Natural killer cell treated with Interleukin-12 subunit alpha and Interleukin-12 subunit beta and Interleukin-15 and Interleukin-18, amount 100 ng/mL, for 72 hours (primary cell): Measurements from ENCODE around the gene TMEM175. TPM values are rescaled to one million over a fixed set of nuclear protein-coding genes. Genes with fewer than 3 reads are reported as not detected.

ENCODE experiments used
- ATAC-seq, 2 donors: fragments of 150-1000 bp; cut with Tn5 transposase in 1 of 2; sonication (Bioruptor Pico), chemical (Tn5 transposase) in 1 of 2; 2 replicates each; pipeline ENCODE4 v1.10.0; 2021
- DNase-seq: peaks from one replicate; pipeline ENCODE4 v3.0.0; 2022; ENCODE audit warnings: low spot score
- H3K27ac Mint-ChIP-seq, 2 donors: 1 replicate in 1 of 2; 2 replicates in 1 of 2; pipeline ENCODE4 v1.8.0; 2022; ENCODE audit warnings: mixed read lengths in 2 of 2, mild to moderate bottlenecking in 1 of 2, moderate library complexity in 1 of 2
- H3K27me3 Mint-ChIP-seq, 2 donors: 1 replicate in 1 of 2; 2 replicates in 1 of 2; pipeline ENCODE4 v1.8.0; 2022; ENCODE audit warnings: mixed read lengths in 2 of 2
- H3K36me3 Mint-ChIP-seq: one replicate; pipeline ENCODE4 v1.8.0; 2022; ENCODE audit warnings: mixed read lengths
- H3K4me1 Mint-ChIP-seq, 2 donors: 1 replicate in 1 of 2; 2 replicates in 1 of 2; pipeline ENCODE4 v1.8.0; 2022; ENCODE audit warnings: low read depth in 2 of 2, mixed read lengths in 2 of 2, mild to moderate bottlenecking in 1 of 2
- H3K4me3 Mint-ChIP-seq: one replicate; pipeline ENCODE4 v1.8.0; 2022; ENCODE audit warnings: mixed read lengths
- H3K9me3 Mint-ChIP-seq: 2 replicates; pipeline ENCODE4 v1.8.0; 2022; ENCODE audit warnings: mixed read lengths
- total RNA-seq, 2 donors: library from RNA; stranded (reverse); gene quantifications; one replicate each; pipeline ENCODE4 v1.2.3, GENCODE V29; 2022

The TMEM175 gene
- total RNA-seq, 2 donors from 2014 or later, result 26.5 to 29.2 TPM

GRCh38 chr4:950136-951020, 18.1 kb downstream of the TMEM175 start:
- H3K9me3 Mint-ChIP-seq, result no peaks in the 10 kb centered on the region
- DNase-seq (peak; percentile 44), ATAC-seq (peak in 1 of 2 donors; percentile 52)
- peaks cover 10 to 22% of the 10 kb centered on the region in 2 donors for H3K4me1 Mint-ChIP-seq
- H3K4me3 Mint-ChIP-seq, result no peak overlapping the region
- H3K27me3 Mint-ChIP-seq, result no peaks in the 10 kb centered on the region
- no peaks in the 10 kb centered on the region for H3K36me3 Mint-ChIP-seq
- H3K27ac Mint-ChIP-seq, result peak overlapping the region in 1 of 2 donors; percentile 69

- no peak overlapping the region for H3K4me3 Mint-ChIP-seq
- H3K4me1 Mint-ChIP-seq, result peaks cover 2 to 16% of the 10 kb centered on the region in 2 donors
- H3K27ac Mint-ChIP-seq, result no peak overlapping the region
- no peaks in the 10 kb centered on the region for H3K36me3 Mint-ChIP-seq
- no peak for DNase-seq
- no peak for ATAC-seq
- no peaks in the 10 kb centered on the region for H3K9me3 Mint-ChIP-seq
- H3K27me3 Mint-ChIP-seq, result no peaks in the 10 kb centered on the region
Measured at GRCh38 chr4:951186-951585, 18.9 kb downstream of the TMEM175 start.

GRCh38 chr4:951594-952468, 19.6 kb downstream of the TMEM175 start:
- H3K27ac Mint-ChIP-seq, result peak overlapping the region in 1 of 2 donors; percentile 73
- no peaks in the 10 kb centered on the region for H3K36me3 Mint-ChIP-seq
- ATAC-seq (no peak), DNase-seq (no peak)
- no peaks in the 10 kb centered on the region for H3K9me3 Mint-ChIP-seq
- no peak overlapping the region for H3K4me3 Mint-ChIP-seq
- peaks cover 0 to 16% of the 10 kb centered on the region in 2 donors for H3K4me1 Mint-ChIP-seq
- H3K27me3 Mint-ChIP-seq, result no peaks in the 10 kb centered on the region

GRCh38 chr4:952881-953573, 20.8 kb downstream of the TMEM175 start:
- DNase-seq (peak; percentile 59), ATAC-seq (no peak)
- Mint-ChIP-seq H3K36me3 (no peaks in the 10 kb centered on the region), H3K9me3 (no peaks in the 10 kb centered on the region), H3K4me1 (peaks cover 0 to 13% of the 10 kb centered on the region in 2 donors), H3K27ac (no peak overlapping the region), H3K27me3 (no peaks in the 10 kb centered on the region), H3K4me3 (no peak overlapping the region)

- no peaks in the 10 kb centered on the region for H3K9me3 Mint-ChIP-seq
- H3K4me1 Mint-ChIP-seq, result peaks cover 0 to 13% of the 10 kb centered on the region in 2 donors
- ATAC-seq, result no peak
- peak; percentile 54 for DNase-seq
- H3K4me3 Mint-ChIP-seq, result no peak overlapping the region
- no peaks in the 10 kb centered on the region for H3K36me3 Mint-ChIP-seq
- no peak overlapping the region for H3K27ac Mint-ChIP-seq
- no peaks in the 10 kb centered on the region for H3K27me3 Mint-ChIP-seq
Measured at GRCh38 chr4:953574-953915, 21.3 kb downstream of the TMEM175 start.

- Mint-ChIP-seq H3K27me3 (no peaks in the 10 kb centered on the region), H3K36me3 (no peaks in the 10 kb centered on the region), H3K9me3 (no peaks in the 10 kb centered on the region), H3K4me3 (no peak overlapping the region), H3K27ac (no peak overlapping the region), H3K4me1 (peaks cover 0 to 14% of the 10 kb centered on the region in 2 donors)
- peak; percentile 37 for DNase-seq
- ATAC-seq, result no peak
Measured at GRCh38 chr4:954211-955020, 22.2 kb downstream of the TMEM175 start.

GRCh38 chr4:955161-955921, 23.1 kb downstream of the TMEM175 start:
- peak; percentile 53 for DNase-seq
- ATAC-seq, result peak in 1 of 2 donors; percentile 37
- Mint-ChIP-seq H3K9me3 (no peaks in the 10 kb centered on the region), H3K4me1 (peaks cover 0 to 12% of the 10 kb centered on the region in 2 donors), H3K36me3 (no peaks in the 10 kb centered on the region), H3K27ac (no peak overlapping the region), H3K4me3 (no peak overlapping the region), H3K27me3 (no peaks in the 10 kb centered on the region)

GRCh38 chr4:955931-956381, 23.7 kb downstream of the TMEM175 start:
- Mint-ChIP-seq H3K27ac (no peak overlapping the region), H3K4me3 (no peak overlapping the region), H3K27me3 (no peaks in the 10 kb centered on the region), H3K4me1 (peaks cover 0 to 6% of the 10 kb centered on the region in 2 donors), H3K9me3 (no peaks in the 10 kb centered on the region), H3K36me3 (no peaks in the 10 kb centered on the region)
- DNase-seq (peak; percentile 35), ATAC-seq (no peak)

- Mint-ChIP-seq H3K4me1 (peaks cover 0 to 4% of the 10 kb centered on the region in 2 donors), H3K27ac (no peak overlapping the region), H3K27me3 (no peaks in the 10 kb centered on the region), H3K36me3 (no peaks in the 10 kb centered on the region), H3K4me3 (no peak overlapping the region), H3K9me3 (no peaks in the 10 kb centered on the region)
- no peak for ATAC-seq
- peak; percentile 41 for DNase-seq
Measured at GRCh38 chr4:956531-957230, 24.4 kb downstream of the TMEM175 start.

- Mint-ChIP-seq H3K36me3 (no peaks in the 10 kb centered on the region), H3K4me1 (peaks cover 0 to 4% of the 10 kb centered on the region in 2 donors), H3K4me3 (no peak overlapping the region), H3K9me3 (no peaks in the 10 kb centered on the region), H3K27ac (no peak overlapping the region), H3K27me3 (no peaks in the 10 kb centered on the region)
- ATAC-seq (no peak), DNase-seq (peak; percentile 50)
Measured at GRCh38 chr4:957231-957580, 24.9 kb downstream of the TMEM175 start.

- Mint-ChIP-seq H3K27ac (no peak overlapping the region), H3K4me1 (peaks cover 0 to 4% of the 10 kb centered on the region in 2 donors), H3K36me3 (no peaks in the 10 kb centered on the region), H3K27me3 (no peaks in the 10 kb centered on the region), H3K9me3 (no peaks in the 10 kb centered on the region), H3K4me3 (no peak overlapping the region)
- DNase-seq (peak; percentile 47), ATAC-seq (no peak)
Measured at GRCh38 chr4:957581-958313, 25.5 kb downstream of the TMEM175 start.
